Measurements from ENCODE around the gene BASP1. TPM values are rescaled to one million over a fixed set of nuclear protein-coding genes. Genes with fewer than 3 reads are reported as not detected.
"Not testable (repeated sequence)": the region's sequence is repeated elsewhere in the genome, so short reads cannot be mapped to it uniquely, and the experiment has no call there.

The BASP1 gene
- total RNA-seq, 1 donor from 2014 or later, result 46.9 TPM

GRCh38 chr5:17222664-17223063 lies 5.2 kb downstream of the BASP1 start:
- DNase-seq (ENCODE audit: low spot score), result no peak

- no peak for DNase-seq (ENCODE audit: low spot score)
These were observed 6.1 kb downstream of the BASP1 start for GRCh38 chr5:17223367-17224185.

DNA sequence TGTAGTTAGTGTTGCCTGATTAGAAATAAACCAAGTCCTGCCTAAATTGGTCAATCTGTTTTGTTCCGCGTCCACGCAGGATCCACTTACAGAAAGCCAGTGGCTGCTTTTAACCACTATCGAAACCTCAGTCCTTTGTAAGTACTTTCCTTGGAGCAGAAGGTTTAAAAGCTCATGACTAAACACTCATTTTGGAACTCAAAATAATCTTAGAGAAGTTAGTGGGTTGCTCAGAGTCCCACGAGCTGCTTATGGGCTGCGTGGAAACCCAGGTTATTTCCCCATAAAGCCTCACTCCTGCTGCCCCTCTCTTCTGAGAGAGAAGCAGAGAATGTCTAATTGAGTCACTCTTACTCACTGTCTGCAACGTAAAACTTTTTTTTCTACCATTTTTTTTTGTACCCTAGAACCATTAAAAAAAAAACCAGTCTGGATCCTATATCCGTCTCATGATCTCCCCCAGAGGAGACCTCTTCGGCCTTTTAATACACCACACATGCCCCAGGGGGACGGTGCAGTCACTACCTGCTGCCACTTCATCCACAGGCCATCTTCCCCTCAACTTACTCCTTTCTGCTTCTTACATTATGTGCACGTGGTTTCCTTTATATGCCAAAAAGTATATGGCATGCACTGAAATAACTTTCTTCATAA lies 7.6 kb downstream of the BASP1 start:
- no peak for DNase-seq (ENCODE audit: low spot score)

- no peak for DNase-seq (ENCODE audit: low spot score)
These were observed 8.1 kb downstream of the BASP1 start for GRCh38 chr5:17225520-17225919.

DNA sequence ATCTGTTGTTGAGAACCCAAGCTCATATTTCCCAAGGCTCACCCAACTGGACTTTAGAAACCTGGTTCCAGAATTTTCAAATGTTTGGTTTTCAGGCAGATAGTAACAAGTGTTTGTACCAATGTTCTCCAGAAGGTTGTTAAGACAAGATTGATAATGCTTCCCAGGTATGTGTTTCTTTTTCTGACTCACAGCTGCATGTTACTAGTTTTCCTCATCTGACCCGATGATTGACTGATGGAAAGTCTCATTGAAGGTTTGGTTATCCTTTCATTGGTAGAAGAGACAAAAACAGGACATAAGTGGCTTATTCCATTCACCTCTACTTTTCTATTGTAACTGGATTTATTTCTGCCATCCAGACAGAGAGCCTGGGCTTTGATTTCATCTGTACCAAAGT lies 10.4 kb downstream of the BASP1 start:
- DNase-seq (ENCODE audit: low spot score), result no peak

GRCh38 chr5:17228821-17229291 lies 11.4 kb downstream of the BASP1 start:
- no peak for DNase-seq (ENCODE audit: low spot score)

DNA sequence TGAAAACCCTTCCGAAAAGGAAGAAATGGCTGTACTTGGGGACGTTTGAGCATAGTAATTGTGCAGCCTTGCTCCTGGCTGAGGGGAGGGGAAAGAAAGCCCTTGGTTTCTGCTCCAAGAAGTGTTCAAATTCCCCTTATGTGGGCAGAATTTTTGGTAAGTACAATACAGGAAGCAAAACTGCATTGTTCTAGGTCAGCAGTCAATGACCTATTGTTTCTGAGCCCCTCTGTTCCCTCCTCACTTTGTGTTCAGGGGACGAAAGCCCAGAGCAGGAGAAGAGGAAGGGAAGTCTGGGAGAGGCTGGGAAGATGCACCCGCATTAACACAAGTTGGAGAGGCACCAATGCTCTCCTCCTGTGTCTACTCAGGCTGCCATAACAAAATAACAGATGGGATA lies 11.9 kb downstream of the BASP1 start:
- DNase-seq (ENCODE audit: low spot score), result no peak

GRCh38 chr5:17230191-17230590 lies 12.8 kb downstream of the BASP1 start:
- no peak for DNase-seq (ENCODE audit: low spot score)

DNA sequence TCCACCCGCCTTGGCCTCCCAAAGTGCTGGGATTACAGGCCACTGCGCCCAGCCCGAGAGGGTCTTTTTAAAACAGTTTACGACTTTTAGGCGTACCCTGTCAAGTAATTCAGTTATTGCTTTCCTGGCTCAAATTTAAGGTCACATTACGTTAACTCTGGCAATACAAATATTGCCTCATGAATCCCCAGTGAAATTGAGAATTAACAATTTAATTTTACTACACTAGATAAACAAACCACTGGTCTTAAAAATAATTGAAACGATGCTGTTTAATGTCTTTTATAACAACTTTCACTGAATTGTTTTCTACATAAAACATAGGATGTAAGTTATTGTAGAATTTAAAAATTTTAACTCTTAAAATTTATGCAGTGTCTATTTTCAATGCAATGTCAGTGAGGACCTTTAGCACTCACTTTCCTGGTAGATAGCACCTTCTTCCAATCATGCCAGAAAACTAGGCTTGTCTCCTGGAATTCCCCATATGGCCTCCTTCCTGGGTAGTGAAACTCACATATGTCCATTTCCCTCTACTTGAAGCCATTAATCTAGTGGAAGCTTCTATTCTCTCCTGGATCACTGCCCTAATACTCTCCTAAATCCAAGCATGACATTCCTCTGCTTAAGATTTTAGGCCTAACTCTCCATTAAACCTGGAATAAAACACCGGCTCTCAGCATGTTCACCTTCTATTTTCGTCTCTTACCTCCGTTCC lies 13.5 kb downstream of the BASP1 start:
- no peak for DNase-seq (ENCODE audit: low spot score)

DNA sequence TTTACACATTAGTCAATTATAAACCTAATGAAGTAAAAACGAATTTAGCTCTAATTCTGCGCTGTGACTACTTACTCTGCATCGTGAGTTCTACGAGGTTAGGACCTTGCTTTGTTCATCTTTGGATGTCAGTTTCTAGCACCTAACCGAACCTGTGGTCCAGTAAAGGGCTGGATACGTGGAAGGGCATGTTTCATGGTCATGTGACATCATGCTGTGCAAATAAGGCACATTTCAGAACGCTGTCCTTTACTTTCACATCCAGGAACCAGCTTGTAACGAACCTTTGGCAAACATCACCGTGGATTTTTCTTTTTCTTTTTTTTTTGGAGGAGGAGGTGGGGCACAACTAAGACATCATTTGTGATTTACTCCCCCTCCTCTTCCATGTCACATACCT lies 15.0 kb downstream of the BASP1 start:
- no peak for DNase-seq (ENCODE audit: low spot score)

DNA sequence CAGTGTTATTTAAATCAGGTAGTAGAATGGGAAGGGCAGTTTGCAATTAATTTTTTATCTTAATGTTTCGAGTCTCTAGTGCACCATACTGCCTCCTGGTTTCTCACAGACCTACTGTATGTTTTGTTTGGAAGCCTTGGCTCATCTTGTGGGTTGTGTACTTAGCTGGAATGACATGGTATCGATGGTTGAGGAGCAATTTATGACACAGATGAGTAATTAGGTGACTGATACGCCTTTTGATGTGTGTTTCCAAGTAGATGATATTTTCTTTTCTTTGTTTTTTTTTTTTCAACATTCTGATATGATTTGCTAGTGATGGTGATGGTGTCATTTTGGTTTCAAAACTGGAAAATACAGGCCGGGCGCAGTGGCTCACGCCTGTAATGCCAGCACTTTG lies 16.1 kb downstream of the BASP1 start:
- no peak for DNase-seq (ENCODE audit: low spot score)

GRCh38 chr5:17234374-17234773 lies 16.9 kb downstream of the BASP1 start:
- no peak for DNase-seq (ENCODE audit: low spot score)

DNA sequence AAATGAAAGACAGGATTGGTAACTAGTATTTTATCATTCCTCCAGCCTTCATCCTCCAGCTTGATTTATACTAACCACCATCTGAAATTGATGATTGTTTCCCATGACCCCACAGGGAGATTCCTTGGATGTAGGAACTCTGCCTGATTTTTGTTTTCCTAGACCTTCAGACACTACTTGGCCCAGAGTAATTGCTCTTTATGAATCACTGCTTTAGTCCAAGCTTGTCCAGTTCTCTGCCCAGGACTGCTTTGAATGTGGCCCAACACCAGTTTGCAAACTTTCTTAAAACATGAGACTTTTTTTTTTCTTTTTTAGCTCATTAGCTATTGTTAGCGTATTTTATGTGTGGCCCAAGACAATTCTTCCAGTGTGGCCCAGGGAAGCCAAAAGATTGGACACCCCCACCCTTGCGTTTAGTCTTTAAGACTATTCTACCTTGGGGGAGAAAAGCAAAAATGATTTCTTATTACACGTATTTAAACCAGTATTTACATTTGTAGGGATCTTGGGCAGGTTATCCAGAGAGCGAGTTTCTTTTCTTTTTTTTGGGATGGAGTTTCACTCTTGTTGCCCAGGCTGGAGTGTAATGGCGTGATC lies 18.4 kb downstream of the BASP1 start:
- no peak for DNase-seq (ENCODE audit: low spot score)

DNA sequence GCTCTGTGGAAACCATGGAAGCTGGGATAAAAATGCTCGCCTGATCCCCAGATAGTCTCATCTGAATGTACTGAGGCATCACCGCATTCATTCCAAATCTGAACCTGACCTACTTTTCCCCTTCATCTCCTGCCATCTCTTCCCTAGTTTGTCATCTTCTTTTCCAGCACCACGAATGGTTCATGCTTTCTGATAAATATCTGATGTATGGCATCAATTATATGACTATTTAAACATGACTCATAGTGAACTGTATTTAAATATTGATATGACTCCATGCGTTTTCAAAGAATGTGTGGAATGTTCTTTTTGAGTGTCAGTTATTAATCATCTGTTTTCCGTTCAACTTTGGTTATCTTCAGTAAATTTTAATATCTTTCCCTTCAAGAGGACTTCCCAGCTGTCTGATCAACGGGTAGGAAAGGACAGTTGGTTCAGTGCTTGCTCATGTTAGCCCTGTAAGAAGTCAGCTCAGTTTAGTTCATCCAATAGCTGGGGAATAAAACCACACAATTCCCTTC lies 21.1 kb downstream of the BASP1 start:
- DNase-seq (ENCODE audit: low spot score), result no peak

GRCh38 chr5:17239953-17240352 lies 22.5 kb downstream of the BASP1 start:
- DNase-seq (ENCODE audit: low spot score), result no peak

- DNase-seq (ENCODE audit: low spot score), result no peak
These were observed 23.1 kb downstream of the BASP1 start for GRCh38 chr5:17240487-17240886.

DNA sequence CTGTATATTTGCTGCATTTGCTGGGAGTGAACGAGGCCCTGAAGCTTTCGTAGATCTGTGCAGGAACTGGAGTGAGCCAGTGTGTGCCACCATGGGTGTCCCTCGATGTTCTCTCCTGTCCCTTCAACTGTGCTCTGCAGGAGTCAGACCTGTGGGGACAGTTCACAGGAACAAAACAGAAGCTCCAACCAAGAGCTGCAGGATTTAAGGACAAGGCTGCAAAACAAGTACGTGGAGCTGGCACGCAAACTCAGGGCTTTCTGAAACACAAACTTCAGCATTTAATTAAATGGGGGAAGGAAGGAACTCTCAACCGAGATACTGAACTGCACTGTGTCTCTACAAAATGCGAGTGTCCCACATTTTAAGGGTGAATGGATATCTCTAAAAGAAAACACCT lies 24.2 kb downstream of the BASP1 start:
- DNase-seq (ENCODE audit: low spot score), result no peak

GRCh38 chr5:17243287-17244063 lies 26.0 kb downstream of the BASP1 start:
- no peak for DNase-seq (ENCODE audit: low spot score)

DNA sequence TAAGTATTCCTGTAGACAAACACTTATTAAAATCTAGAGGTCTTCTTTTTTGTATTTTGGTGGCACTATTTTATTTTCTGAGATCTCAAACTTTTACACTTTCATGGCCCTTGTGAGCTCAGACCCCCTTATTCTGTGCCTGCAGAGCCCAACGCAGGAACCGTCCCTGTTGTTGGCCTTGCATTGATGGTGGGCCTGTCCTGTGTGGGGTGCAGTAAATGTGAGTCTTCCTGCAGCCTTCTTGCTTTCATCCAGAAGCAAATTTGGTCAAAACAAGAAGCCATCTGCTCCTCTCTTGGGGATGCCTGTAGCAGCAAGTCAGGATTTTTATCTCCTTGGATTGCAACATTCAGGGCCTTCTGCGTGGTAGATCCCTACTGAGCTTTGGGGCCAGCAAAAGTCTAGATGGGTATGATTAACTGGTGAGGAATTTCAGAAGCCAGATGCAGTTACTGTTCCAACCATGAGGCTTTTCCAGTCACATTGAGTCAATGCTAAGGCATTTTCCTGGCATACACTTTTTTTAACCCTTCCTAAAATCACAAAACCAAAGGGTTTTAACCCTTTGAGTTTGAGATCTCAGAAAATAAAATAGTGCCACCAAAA lies 31.7 kb downstream of the BASP1 start:
- DNase-seq (ENCODE audit: low spot score), result no peak

DNA sequence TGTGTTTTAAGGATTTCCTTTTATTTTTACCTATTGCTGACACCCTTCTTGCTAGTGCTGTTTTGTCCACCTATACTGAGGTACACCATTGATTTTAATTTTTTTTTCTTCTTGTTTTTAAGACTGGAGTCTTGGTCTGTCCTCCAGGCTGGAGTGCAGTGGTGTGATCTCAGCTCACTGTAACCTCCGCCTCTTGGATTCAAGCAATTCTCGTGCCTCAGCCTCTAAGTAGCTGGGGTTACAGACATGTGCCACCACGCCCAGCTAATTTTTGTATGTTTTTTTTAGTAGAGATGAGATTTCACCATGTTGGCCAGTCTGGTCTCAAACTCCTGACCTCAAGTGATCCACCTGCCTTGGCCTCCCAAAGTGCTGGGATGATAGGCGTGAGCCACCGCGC lies 32.4 kb downstream of the BASP1 start:
- DNase-seq (ENCODE audit: low spot score), result not testable (repeated sequence)
